ELF-1 (cell line): ENCODE measurements around the gene PLPP3.

Experiments used
- DNase-seq: peaks from one replicate; pipeline ENCODE4 v3.0.0-alpha.2; 2016; ENCODE audit warnings: low read depth, low spot score

PLPP3 gene

GRCh38 chr1:56524263-56524662, 55.1 kb downstream of the PLPP3 start:
- no peak for DNase-seq

DNA sequence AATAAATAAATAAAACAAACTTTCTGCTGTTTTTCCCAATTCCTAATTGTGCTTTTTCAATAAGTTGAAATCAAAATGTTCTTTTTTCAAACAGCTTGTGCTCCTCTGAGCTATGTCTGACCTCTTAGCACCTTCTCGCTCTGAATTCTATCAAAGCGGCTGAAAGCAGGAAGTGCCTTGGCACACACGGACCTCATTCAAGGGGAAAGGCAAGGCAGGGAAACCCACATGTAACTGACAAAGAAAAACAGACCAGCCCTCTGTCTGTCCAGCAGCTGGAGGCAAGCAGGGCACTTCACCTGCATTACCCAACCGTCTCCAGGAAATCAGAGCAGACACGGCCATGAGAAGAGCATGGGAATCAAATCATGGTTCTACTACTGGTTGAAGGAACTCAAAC, 56.7 kb downstream of the PLPP3 start:
- DNase-seq = no peak

GRCh38 chr1:56520016-56520601, 59.3 kb downstream of the PLPP3 start:
- no peak for DNase-seq

DNA sequence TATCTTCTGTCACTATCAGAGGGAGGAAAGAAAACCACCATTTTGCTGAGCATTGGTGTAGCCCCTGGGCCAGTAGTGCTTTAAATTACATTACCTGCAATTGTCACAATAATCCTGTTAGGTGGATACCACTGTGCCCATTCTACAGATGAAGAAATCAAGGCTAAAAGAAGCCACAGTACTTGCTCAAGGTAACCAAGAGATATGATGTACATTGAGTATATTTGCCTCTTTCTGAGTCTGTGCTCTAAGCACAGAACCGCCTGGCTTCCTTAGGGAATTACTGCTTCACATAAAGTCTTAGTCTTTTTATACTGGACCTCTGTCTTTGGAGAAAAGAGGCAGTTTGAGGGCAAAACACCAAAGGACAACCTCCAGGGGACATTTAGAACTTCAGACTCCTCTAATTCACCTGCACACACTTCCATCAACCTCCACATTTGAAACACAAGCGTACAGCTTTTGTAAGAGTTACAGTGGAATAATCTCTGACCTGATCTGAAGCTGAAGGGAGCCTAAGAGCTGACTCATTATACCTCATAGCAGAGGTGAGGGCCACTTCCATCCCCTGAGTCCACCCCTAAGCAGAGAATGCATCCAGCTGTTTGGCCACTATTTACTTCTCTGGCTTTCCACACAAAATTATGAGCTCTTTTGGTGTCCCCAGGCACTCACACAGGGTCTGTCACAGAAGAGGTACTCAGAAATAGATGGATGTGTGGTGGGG, 61.8 kb downstream of the PLPP3 start:
- DNase-seq = no peak

- peak; percentile 85 for DNase-seq
Observed at GRCh38 chr1:56516539-56517252, 62.7 kb downstream of the PLPP3 start.

DNA sequence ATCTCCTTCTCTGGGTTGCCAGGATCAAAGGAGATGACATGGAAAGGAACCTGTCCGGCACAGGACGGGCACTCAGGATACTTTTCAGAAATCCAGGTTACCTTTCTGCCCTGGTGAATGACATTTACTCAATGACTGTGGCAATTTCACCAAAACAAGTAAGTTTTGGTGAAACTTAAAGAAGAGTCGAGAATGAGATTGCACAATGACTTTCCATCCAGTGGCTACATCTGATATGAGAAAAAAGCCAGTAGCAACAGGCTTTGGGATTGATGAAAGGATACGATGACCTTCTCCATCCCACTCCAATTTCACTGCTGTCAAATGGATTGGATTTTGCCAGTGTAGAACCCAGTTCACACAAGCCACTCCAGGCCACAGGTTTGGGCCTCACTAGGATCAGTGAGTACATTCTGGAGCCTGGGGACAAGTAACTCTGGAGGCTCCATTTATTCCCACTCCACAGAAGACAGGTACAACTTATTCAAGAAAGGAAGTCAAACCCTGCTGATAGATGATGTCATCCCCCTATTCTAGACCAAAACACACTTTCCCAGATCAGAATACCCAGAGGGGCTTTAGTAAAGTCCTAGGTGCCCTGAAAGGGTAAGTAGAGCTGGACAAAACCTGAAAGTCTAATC, 63.3 kb downstream of the PLPP3 start:
- peak; percentile 69 for DNase-seq

- no peak for DNase-seq
Observed at GRCh38 chr1:56512724-56513494, 66.5 kb downstream of the PLPP3 start.

DNA sequence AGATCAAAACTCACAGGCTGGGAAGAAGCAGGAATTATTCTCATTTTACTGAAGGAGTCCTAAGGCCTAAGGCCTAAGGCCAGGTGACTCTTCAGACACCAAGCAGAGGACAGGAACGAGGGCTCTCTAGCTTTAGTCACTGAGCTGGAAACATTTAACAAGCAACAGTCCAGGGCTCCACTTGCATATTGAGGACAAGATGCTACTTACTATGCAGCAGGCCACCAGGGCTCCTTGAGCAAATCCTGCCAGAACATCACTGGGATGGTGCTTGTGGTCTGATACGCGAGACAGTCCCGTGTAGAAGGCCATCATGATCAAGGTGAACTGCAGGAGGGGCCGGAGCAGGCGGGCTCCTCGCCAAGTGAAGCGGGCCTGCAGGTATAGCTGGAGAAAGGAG, 67.6 kb downstream of the PLPP3 start:
- DNase-seq = no peak

- DNase-seq = no peak
Observed at GRCh38 chr1:56511364-56511763, 68.0 kb downstream of the PLPP3 start.

GRCh38 chr1:56510642-56511021, 68.7 kb downstream of the PLPP3 start:
- DNase-seq = no peak

DNA sequence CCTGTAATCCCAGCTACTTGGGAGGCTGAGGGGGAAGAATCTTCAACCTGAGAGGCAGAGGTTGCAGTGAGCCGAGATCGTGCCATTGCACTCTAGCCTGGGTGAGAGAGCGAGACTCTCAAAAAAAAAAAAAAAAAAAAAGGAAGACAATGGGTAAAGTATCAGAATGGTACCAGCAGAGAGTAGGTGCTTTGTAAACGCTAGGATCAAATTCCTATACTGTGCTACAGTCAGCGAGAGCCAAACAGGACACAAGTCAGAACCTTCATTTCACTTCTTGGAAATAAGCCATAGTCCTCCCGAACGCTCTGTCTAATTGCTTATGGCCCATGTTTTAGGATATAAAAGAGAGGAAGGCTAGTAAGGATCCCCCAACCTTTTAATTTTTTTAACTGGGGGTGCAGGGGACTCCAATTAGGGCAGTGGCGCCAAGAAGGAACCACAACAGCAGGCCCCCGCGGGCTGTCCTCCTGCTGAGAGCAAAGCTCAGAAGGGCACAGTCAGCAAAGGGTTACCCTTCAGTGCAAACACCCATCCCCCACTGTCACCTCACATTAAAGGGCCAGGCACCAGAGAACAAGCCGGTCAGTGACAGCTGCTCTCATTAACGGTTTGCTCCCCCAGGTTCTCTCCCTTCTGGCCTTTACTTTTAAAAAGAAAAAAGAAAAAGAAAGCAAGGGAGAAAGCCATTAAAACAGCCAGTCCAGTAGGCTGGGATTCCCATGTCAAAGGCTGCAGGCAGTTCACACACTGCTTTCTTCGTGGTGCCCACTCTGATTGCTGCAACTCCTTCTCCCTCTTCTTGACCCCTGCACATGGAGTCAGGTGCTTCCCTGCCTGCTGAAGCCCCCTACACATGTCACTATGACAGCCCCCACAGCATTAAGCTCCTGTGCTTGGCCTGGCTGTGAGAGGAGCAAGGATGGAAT, 69.4 kb downstream of the PLPP3 start:
- peak; percentile 67 for DNase-seq

GRCh38 chr1:56508523-56508983, 70.8 kb downstream of the PLPP3 start:
- no peak for DNase-seq

DNA sequence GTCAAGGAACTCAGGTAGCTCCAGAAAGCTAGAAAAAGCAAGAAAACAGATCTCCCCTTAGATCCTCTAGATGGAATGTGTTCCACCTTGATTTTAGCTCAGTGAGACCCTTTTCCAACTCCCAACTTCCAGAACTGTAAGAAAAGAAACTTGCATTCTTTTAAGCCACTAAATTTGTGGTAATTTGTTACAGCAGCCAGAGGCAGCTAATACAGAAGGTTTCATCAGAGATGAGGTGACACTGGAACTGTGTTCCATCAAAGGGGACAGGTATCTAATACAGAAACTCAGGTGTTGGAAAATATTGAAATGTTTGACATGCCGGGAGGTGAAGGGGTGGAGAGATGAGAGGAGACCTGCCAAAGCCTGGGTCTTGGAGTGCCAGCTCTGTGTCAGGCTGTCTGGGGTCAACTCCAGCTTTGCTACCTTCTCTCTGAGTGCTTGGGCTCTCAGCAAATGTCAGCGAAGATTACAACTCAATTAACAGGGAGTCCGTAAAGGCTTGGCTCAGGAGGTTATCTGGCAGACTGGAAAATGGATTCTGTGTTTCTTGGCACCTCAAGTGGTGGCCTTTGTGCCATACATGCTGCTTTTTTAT, 71.3 kb downstream of the PLPP3 start:
- no peak for DNase-seq

- DNase-seq = no peak
Observed at GRCh38 chr1:56506951-56507491, 72.3 kb downstream of the PLPP3 start.

GRCh38 chr1:56505792-56506743, 73.3 kb downstream of the PLPP3 start:
- DNase-seq = no peak

GRCh38 chr1:56502700-56503245, 76.6 kb downstream of the PLPP3 start:
- DNase-seq = no peak

DNA sequence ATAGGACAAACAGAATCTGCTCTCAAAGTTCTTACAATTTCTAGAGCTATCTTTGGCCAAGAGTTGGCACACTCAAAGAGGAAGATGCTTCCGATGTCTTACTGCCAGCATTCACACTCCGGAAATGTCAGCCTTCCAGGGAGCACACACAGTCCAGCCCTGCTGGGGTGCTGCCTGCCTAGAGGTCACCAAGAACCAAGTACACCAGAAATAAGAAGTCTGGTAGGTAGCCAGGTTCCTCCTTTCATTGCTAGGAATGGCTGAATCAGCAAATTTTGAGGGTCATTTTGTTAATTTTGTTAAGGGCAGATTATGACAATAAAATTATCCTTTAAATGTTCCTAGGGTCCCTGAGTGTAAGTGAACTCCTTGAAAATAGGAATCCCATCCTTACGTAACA, 77.5 kb downstream of the PLPP3 start:
- DNase-seq = no peak

DNA sequence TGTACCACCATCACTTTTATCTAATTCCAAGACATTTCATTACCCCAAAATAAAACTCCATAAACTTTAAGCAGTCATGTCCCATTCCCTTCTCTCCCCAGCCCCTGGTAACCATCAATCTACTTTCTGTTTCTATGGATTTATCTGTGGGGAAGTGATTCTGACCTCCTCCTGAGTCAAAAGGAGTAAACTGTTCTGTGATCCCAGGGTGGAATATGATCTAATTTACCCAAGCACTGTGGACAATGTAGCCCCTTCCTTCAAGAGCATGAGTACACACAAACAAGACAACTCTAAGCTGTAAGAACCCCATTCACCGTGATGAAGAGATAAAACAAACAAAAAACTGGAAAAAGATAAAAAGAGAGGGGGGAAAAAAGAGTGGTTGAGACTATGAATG, 77.9 kb downstream of the PLPP3 start:
- no peak for DNase-seq
